HEK293 (cell line): ENCODE measurements around the gene MLKL.

Source experiments
- ZNF354C ChIP-seq: fragments of 450-650 bp; formaldehyde crosslinking; IDR thresholded peaks from 2 replicates; pipeline ENCODE4 v1.5.1; 2016; ENCODE audit warnings: missing biosample characterization, missing genetic modification characterization, low read depth, borderline replicate concordance
- TF ChIP-seq, protein P1 (sequence below): fragments of 450-650 bp; formaldehyde crosslinking; IDR thresholded peaks from 2 replicates; pipeline ENCODE4 v1.5.1; 2016; ENCODE audit warnings: missing biosample characterization, missing genetic modification characterization
- TF ChIP-seq, protein P2 (sequence below): fragments of 450-650 bp; formaldehyde crosslinking; IDR thresholded peaks from 2 replicates; pipeline ENCODE4 v1.5.1; 2017; ENCODE audit warnings: missing biosample characterization, mild to moderate bottlenecking, missing genetic modification characterization, moderate library complexity
- TF ChIP-seq, protein P3 (sequence below): fragments of 450-650 bp; formaldehyde crosslinking; IDR thresholded peaks from 2 replicates; pipeline ENCODE4 v1.5.1; 2017; ENCODE audit warnings: missing biosample characterization, missing genetic modification characterization

DNA sequence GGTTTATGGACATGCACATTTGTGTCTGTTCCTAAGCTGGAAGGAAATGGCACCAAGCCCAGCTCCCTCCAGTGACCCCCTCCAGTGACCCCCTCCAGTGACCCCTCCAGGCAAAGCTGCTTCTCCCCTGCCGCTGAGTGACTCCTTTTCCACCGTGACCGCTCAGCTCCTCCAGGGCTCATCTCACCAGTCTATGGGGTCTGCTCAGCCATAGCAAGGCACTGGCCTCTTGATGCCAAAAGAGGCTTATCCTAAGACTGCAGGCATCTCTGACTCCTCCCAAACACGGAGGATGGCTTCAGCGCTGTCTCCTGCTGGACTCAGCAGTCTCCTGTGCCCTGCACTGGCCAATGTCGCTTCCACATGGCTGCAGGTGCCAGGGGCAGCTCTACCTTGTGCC, 38.6 kb upstream of the MLKL start:
- no peak for TF ChIP-seq ZNF354C (tag by site-specific recombination)
- TF ChIP-seq, protein P1, sequence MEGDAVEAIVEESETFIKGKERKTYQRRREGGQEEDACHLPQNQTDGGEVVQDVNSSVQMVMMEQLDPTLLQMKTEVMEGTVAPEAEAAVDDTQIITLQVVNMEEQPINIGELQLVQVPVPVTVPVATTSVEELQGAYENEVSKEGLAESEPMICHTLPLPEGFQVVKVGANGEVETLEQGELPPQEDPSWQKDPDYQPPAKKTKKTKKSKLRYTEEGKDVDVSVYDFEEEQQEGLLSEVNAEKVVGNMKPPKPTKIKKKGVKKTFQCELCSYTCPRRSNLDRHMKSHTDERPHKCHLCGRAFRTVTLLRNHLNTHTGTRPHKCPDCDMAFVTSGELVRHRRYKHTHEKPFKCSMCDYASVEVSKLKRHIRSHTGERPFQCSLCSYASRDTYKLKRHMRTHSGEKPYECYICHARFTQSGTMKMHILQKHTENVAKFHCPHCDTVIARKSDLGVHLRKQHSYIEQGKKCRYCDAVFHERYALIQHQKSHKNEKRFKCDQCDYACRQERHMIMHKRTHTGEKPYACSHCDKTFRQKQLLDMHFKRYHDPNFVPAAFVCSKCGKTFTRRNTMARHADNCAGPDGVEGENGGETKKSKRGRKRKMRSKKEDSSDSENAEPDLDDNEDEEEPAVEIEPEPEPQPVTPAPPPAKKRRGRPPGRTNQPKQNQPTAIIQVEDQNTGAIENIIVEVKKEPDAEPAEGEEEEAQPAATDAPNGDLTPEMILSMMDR (tag by site-specific recombination), result no peak
- TF ChIP-seq, protein P2, sequence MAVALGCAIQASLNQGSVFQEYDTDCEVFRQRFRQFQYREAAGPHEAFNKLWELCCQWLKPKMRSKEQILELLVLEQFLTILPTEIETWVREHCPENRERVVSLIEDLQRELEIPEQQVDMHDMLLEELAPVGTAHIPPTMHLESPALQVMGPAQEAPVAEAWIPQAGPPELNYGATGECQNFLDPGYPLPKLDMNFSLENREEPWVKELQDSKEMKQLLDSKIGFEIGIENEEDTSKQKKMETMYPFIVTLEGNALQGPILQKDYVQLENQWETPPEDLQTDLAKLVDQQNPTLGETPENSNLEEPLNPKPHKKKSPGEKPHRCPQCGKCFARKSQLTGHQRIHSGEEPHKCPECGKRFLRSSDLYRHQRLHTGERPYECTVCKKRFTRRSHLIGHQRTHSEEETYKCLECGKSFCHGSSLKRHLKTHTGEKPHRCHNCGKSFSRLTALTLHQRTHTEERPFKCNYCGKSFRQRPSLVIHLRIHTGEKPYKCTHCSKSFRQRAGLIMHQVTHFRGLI, result no peak
- TF ChIP-seq, protein P3, sequence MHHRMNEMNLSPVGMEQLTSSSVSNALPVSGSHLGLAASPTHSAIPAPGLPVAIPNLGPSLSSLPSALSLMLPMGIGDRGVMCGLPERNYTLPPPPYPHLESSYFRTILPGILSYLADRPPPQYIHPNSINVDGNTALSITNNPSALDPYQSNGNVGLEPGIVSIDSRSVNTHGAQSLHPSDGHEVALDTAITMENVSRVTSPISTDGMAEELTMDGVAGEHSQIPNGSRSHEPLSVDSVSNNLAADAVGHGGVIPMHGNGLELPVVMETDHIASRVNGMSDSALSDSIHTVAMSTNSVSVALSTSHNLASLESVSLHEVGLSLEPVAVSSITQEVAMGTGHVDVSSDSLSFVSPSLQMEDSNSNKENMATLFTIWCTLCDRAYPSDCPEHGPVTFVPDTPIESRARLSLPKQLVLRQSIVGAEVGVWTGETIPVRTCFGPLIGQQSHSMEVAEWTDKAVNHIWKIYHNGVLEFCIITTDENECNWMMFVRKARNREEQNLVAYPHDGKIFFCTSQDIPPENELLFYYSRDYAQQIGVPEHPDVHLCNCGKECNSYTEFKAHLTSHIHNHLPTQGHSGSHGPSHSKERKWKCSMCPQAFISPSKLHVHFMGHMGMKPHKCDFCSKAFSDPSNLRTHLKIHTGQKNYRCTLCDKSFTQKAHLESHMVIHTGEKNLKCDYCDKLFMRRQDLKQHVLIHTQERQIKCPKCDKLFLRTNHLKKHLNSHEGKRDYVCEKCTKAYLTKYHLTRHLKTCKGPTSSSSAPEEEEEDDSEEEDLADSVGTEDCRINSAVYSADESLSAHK, result no peak
